Activated T-helper 17 cell treated with anti-CD3 and anti-CD28 coated beads, Interleukin-2, amount 50 U/mL, for 72 hours (primary cell): ENCODE data around the gene ARMC8. TPM values are rescaled to one million over a fixed set of nuclear protein-coding genes. Genes with fewer than 3 reads are reported as not detected.

Experiments used
- total RNA-seq, 2 donors: library from RNA; stranded (reverse); gene quantifications; one replicate each; pipeline ENCODE4 v1.2.3, GENCODE V29; 2022

Gene ARMC8
- total RNA-seq, 2 donors from 2014 or later, result 30.0 to 39.7 TPM

Other genes with a start within 250 kb of the ARMC8 start
- gene CLDN18, start 177.1 kb upstream of the ARMC8 start, total RNA-seq, result not detected
- gene DZIP1L, start 71.7 kb upstream of the ARMC8 start, total RNA-seq, result not detected
- gene A4GNT, start 54.9 kb upstream of the ARMC8 start, total RNA-seq, result not detected
- 10 to 100 TPM; 21.2 to 28.6 TPM for gene DBR1, start 12.4 kb upstream of the ARMC8 start, total RNA-seq
- 1 to 10 TPM; 1.6 to 6.8 TPM for gene NME9, start 142.6 kb downstream of the ARMC8 start, total RNA-seq
- under 1 TPM; 0.37 to 0.67 TPM for gene MRAS, start 161.3 kb downstream of the ARMC8 start, total RNA-seq
- under 1 TPM; 0.09 to 0.37 TPM for gene ESYT3, start 247.3 kb downstream of the ARMC8 start, total RNA-seq